Measurements from ENCODE around the gene PLXNA2.
A peak's percentile ranks its signal among the peaks of the same experiment; 100 is the strongest.

The PLXNA2 gene

GRCh38 chr1:208265525-208265924 is 21.3 kb upstream of the PLXNA2 start:
- no peak for DNase-seq

DNA sequence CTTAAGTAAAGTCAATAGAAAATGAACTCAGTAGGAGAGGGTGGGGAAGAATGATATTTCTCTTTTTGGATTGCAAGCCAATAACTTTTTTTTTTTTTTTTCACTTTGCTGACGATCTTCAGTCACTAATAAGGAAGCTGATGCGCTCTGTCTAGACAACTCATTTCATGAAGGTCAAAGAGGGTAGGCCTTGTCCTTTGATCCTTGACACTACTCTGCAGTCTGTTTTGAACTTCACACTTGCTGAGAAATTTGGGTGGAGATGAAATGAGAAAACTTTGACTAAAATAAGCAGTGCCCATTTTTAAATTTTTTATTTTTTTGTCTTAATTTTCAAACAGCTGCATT is 20.9 kb upstream of the PLXNA2 start:
- DNase-seq: no peak

DNA sequence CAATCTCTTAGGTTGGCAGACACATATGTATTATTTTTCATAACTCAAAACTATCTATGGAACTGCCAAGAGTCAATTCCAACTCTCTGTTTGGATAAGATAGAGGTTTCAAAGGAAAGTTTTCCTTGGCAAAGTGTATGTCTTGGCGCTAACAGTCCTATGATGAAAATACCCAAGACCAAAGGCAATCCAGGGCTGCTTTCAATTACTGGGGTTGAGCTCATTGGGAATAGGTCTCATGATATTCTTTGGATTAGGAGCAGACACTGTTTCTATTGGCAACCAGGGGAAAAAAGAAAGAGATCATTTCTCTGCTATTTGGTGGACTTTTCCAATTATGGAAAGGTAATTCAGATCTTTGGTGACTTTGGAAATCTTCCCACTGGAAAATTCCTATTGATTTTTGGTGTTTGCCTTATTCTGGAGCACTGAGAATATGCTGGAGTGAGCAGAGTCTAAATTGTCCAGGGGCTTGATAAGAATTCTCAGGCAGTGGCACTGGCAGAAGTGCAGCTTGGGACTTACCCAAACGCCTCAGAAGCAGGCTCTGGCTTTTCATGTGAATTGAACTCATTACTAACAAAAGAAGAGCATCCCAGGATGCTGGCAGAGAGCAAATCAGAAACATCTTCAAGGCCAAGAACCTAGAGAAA is 20.4 kb upstream of the PLXNA2 start:
- DNase-seq: no peak

GRCh38 chr1:208261874-208262273 is 17.7 kb upstream of the PLXNA2 start:
- DNase-seq: no peak

- DNase-seq: no peak
Observed at GRCh38 chr1:208258277-208258676, 14.1 kb upstream of the PLXNA2 start.

DNA sequence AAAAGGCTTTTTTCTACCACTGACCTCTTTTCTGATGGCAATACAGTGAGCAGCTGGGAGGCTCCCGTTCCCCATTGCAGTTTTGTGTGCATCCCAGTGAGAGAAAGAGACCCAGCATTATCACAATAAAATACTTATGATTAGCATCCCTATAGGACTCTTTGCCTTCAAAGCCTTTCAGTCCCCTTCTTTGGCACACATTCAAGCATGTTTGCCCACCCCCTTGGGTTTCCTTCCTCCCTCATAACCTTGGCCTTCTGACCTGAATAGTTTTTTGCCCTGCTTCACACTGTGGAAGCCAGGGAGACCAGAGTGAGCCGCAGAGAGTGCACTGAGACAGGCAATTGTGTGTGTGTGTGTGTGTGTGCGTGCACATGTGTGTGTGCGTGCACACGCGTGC is 13.2 kb upstream of the PLXNA2 start:
- no peak for DNase-seq

DNA sequence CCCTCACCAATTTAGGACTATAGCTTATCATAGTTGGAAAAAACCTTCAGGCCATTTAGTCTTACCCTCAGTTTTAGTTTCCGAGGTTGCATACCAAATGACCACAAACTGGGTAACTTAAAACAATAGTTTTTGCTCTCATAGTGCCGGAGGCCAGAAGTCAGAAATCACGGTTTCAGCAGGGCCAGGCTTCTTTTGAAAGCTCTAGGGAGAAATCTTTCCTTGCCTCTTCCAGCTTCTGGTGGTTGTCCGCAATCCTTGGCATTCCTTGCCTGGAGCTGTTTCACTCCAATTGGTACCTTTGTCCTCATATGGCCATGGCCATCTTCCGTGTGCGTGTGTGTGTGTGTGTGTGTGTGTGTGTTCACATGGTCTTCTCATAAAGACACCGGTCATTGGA is 12.4 kb upstream of the PLXNA2 start:
- no peak for DNase-seq

DNA sequence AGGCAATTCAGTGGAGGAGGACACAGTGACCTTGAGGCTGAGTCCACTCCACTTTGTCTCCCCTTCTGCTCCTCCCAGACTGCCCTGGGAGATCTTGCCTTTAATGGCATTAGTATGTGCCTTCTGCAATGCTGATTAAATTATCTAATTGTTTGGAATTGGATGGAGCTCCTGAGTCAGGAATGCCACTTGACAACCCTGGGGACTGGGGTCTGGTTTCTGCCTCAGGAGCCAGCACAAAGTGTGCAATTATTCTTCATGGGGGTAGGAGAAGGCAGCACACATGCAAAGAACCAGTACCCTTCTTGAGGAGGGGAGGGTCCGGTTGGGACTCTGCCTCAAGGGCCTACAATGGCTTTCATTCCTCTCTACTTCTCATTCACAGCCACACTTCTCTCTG is 11.9 kb upstream of the PLXNA2 start:
- DNase-seq: no peak

GRCh38 chr1:208254862-208255261 is 10.7 kb upstream of the PLXNA2 start:
- no peak for DNase-seq

- no peak for DNase-seq
Observed at GRCh38 chr1:208254376-208254775, 10.2 kb upstream of the PLXNA2 start.

DNA sequence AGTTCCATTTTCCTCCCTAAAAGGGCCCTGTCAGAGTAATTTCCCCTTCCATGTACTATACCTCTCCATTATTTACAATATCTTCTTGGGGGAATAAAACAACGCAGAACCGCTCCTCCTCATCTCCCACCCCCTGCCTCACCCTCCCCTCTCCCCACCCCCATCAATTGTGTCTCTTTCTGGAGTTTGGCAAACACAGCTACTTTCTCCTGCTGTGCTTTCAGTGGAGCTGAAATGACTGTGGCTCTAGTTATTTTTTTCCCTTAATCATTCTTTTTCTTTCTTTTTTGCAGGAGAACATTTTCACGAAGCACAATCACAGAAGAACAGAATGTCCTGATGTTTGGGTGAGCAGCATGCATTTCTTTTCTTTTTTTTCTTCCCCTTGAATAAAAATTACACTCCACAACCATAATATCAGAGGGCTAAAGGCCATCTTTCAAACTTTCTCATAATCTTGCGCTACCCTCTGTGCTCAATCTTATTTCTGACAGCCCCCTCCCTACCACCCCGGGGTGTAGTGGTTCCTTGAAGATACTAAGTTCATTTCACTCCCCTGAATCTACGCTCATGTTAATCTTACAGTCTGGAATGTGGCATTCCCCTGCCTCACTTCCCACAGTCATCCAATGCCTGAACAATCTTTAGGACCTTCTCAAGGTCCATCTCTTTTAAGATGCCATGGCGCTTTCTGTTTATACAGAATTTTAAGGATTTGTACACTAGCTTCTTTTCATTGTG is 8.8 kb upstream of the PLXNA2 start:
- DNase-seq: no peak

- no peak for DNase-seq
Observed at GRCh38 chr1:208251911-208252835, 8.0 kb upstream of the PLXNA2 start.

DNA sequence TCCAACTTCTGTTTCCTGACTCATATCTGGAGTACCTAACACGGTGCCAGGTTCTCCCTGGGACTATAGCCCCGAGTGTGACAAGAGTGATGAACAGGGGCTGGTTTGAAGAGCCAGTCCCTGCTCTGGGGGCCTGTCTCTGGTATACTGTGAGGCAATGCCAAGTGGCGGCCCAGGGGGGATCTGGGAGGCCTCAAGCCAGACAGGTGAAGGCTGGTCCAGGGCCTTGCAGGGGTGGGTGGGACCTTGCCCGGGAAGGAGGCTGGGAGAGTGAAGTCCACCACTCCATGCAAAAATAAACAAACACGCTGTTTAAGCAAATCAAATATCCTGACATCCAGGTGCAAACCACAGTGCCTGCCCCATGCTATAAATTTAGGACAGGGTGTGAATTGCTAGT is 6.8 kb upstream of the PLXNA2 start:
- no peak for DNase-seq

- no peak for DNase-seq
Observed at GRCh38 chr1:208250613-208251012, 6.4 kb upstream of the PLXNA2 start.

- DNase-seq: no peak
Observed at GRCh38 chr1:208248991-208249696, 5.0 kb upstream of the PLXNA2 start.

DNA sequence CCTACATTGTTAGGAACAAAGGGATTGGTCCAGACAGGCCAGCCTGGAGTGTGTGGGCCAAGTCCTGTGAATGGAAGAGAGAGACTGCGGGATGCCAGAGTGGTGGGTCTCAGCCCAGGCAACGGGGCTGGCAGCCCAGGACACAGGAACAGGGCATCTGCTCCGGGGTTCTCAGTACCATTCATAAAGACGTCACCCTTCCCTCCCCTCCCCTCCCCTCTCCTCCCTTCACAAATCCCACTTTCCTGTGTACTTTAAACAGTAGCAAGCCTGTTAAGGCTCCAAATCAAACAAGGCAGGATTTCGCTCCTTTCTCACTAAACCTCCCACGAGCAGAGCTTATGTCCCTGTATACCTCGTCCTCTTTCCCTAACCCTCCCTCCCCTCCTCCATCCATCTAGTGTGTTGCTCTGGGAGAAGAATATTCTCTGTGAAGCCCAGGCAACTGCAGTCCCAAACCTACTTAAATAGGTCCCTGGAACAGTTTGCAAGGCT is 4.2 kb upstream of the PLXNA2 start:
- no peak for DNase-seq

DNA sequence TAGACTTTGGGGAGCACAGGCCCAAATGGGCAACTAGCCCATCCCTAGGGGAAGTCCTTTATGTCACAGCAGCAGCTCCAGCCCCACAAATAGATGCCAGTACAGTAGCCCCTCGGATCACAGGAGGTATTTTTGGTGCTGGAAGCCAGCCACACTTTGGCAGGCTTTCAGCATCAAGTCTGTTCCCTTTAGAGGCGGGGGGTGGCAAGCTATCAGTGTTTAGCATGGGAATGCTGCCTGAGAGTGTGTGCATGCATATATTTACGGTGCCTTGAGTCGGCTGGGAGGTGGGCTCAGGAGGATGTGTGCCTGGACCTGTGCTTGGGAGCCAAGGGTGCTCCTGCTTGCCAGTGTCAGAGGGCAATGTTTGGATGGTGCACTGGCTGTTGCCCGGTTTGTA is 3.5 kb upstream of the PLXNA2 start:
- DNase-seq: no peak

- peak; percentile 70 for DNase-seq
Observed at GRCh38 chr1:208245185-208245705, 1.1 kb upstream of the PLXNA2 start.

- DNase-seq: no peak
Observed at GRCh38 chr1:208243527-208243966, 637 bp downstream of the PLXNA2 start.

DNA sequence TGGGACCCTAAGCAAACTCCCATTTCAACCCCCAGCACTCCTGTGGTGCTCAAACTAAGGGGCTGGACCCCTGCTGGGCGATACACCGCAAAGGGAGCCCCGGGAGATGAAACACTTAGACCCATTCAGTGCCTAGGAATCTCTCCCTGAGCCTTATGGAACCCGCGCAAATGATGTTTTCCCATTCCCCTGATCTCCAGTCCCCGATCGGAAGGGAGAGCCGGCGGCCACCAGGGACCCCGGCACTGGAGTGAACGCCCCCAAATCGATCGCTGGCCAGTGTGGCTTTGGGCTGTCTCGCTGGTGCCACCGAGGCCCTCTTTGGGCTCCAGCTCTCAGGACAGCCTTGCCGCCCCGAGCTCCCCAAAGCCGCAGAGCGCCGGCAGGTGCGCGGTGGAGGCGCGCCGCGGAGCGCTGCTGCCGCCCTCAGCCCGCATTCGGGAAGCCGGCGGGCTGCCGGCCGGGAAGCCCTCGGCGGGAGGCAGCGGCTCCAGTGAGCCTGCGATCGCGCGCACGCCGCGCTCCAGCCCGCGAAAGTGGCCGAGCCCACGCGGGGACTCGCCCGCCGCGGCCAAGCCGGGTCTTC is 1.1 kb downstream of the PLXNA2 start:
- no peak for DNase-seq

GRCh38 chr1:208242146-208242545 is 2.0 kb downstream of the PLXNA2 start:
- DNase-seq: no peak

DNA sequence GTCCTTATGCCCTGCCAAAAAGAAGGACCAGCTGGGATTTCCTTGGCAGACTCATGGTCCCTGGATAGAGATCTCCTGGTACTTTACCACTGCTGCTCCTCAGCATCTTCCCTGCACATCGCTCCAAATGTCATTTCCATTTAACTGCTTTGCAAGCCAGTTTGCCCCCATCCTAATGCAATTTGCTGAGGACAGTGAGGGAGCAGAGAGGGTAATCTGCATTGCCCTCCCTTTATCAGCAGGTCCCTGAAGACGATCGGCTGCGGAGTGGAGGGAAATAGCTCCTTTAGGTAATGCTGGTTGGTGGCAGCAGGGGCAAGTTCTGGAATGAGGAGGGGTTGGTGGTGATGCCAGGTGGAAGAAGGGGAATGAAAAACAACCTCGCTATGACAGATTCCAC is 2.7 kb downstream of the PLXNA2 start:
- DNase-seq: no peak

All from stimulated activated CD4-positive, alpha-beta T cell treated with anti-CD3 and anti-CD28 coated beads, Interleukin-1b, Interleukin-23, amount 100 ng/mL, for 48 hours (primary cell).